Activated CD4-positive, alpha-beta T cell treated with anti-CD3 and anti-CD28 coated beads, Interleukin-2, amount 50 U/mL, for 24 hours (primary cell): ENCODE measurements around the gene SAC3D1.

ENCODE experiments used
- DNase-seq, 2 donors: peaks; one replicate each; pipeline ENCODE4 v3.0.0-alpha.2; 2020; ENCODE audit warnings: low read depth in 1 of 2, low spot score in 1 of 2

The SAC3D1 gene

GRCh38 chr11:65059959-65060824 is 19.2 kb downstream of the SAC3D1 start:
- DNase-seq = no peak

GRCh38 chr11:65060913-65061408 is 20.0 kb downstream of the SAC3D1 start:
- DNase-seq = no peak

GRCh38 chr11:65063532-65063931 is 22.5 kb downstream of the SAC3D1 start:
- DNase-seq = no peak

GRCh38 chr11:65064847-65065240 is 23.8 kb downstream of the SAC3D1 start:
- no peak for DNase-seq

- DNase-seq = no peak
These were observed 24.8 kb downstream of the SAC3D1 start for GRCh38 chr11:65065851-65066250.

- no peak for DNase-seq
These were observed 25.3 kb downstream of the SAC3D1 start for GRCh38 chr11:65066315-65066714.

GRCh38 chr11:65066805-65067291 is 25.8 kb downstream of the SAC3D1 start:
- DNase-seq = no peak

- DNase-seq = no peak
These were observed 26.4 kb downstream of the SAC3D1 start for GRCh38 chr11:65067446-65067845.

GRCh38 chr11:65069217-65069616 is 28.2 kb downstream of the SAC3D1 start:
- no peak for DNase-seq

- no peak for DNase-seq
These were observed 31.1 kb downstream of the SAC3D1 start for GRCh38 chr11:65071907-65072630.

- no peak for DNase-seq
These were observed 31.6 kb downstream of the SAC3D1 start for GRCh38 chr11:65072631-65072966.

GRCh38 chr11:65077451-65077850 is 36.4 kb downstream of the SAC3D1 start:
- no peak for DNase-seq

GRCh38 chr11:65078151-65078550 is 37.1 kb downstream of the SAC3D1 start:
- peak; percentile 46 to 48 for DNase-seq

GRCh38 chr11:65078786-65079342 is 37.9 kb downstream of the SAC3D1 start:
- DNase-seq = no peak

- no peak for DNase-seq
These were observed 42.3 kb downstream of the SAC3D1 start for GRCh38 chr11:65083134-65083833.

- DNase-seq = peak; percentile 94 to 96
These were observed 43.0 kb downstream of the SAC3D1 start, which contains the start of the genes CDCA5 and ZFPL1 for GRCh38 chr11:65083834-65084597. Gene CDCA5, minus strand, starts transcription at chr11:65084040. Its CDS starts 62 bp downstream, at chr11:65083978. Gene ZFPL1, plus strand, starts transcription at chr11:65084222. Its CDS starts 477 bp downstream, at chr11:65084699.

GRCh38 chr11:65084598-65085375 is 43.8 kb downstream of the SAC3D1 start:
- DNase-seq = no peak

GRCh38 chr11:65085446-65085845 is 44.4 kb downstream of the SAC3D1 start:
- DNase-seq = no peak

- no peak for DNase-seq
These were observed 45.8 kb downstream of the SAC3D1 start for GRCh38 chr11:65086809-65087208.
